ENCODE measurements around the gene RPAIN. TPM values are rescaled to one million over a fixed set of nuclear protein-coding genes. Genes with fewer than 3 reads are reported as not detected.
A peak's percentile ranks its signal among the peaks of the same experiment; 100 is the strongest.

Gene RPAIN
- total and polyA plus RNA-seq, 2 of the 13 experiments (the other 11 are each of a cell fraction or from before 2014, with no cell fraction given), result 42.1 to 58.5 TPM

DNA sequence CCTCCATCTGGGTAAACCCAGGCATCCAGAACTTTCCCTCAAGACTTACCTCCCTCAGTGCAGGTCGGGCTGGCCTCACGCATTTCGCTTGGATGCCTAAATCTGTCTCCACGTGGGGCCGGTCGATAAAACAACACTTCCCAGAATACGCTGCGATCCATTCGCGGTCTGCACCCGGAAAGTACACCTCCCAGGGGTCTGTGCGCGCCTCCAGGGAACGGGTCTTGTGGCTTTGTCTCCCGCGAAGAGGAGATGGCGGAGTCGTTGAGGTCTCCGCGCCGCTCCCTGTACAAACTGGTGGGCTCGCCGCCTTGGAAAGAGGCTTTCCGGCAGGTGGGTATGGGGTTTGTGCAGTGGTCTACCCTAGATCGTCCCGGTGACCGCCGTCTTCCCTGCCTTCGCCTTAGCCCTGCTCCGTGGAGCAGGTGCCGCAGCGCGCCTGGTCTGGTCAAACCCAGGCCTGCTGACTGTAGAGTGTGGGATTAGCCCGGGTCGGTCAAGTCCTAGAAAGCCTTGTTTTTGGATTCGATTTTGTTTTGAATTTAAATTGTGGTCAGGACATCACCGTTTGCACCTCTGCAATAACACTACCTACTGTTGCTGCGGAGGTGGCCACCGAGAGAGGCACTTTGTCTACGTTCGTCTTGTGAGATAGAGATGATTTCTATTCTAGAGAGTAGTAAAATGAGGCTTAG is at the start of gene RPAIN (continued):
- TF ChIP-seq PRDM15 (CRISPR knock-in tag; IDR thresholded peaks at IDR 0.05) (no peak), XRCC5 (optimal IDR thresholded peaks at IDR 0.05; ENCODE audit: low read length) (peak; percentile 53), ATRX (CRISPR knock-in tag; IDR thresholded peaks at IDR 0.05; ENCODE audit: borderline replicate concordance) (no peak), ZNF446 (CRISPR knock-in tag; IDR thresholded peaks at IDR 0.05) (no peak), POLR2AphosphoS5 (IDR thresholded peaks at IDR 0.05; ENCODE audit: low read depth, low read length) (peak; percentile 96), ZNF44 (CRISPR knock-in tag; IDR thresholded peaks at IDR 0.05) (no peak), ARID3A (IDR thresholded peaks at IDR 0.05; ENCODE audit: low read depth, low read length) (0 out of 2 replicates have a peak, but pooled peaks have one; percentile 19), ZNF563 (CRISPR knock-in tag; IDR thresholded peaks at IDR 0.05) (no peak; the same call in 1 of the 2 replicates), ZNF713 (CRISPR knock-in tag; IDR thresholded peaks at IDR 0.05) (no peak), ZNF121 (CRISPR knock-in tag; IDR thresholded peaks at IDR 0.05) (no peak), DR1 (CRISPR knock-in tag; IDR thresholded peaks at IDR 0.05) (peak; percentile 44; the same call in 1 of the 2 replicates), ZBTB8A (CRISPR knock-in tag; IDR thresholded peaks at IDR 0.05; ENCODE audit: borderline replicate concordance, low read depth) (no peak), ZNF12 (CRISPR knock-in tag; IDR thresholded peaks at IDR 0.05) (no peak), ZNF235 (CRISPR knock-in tag; IDR thresholded peaks at IDR 0.05; ENCODE audit: borderline replicate concordance) (0 out of 2 replicates have a peak, but pooled peaks have one; percentile 60), ZNF382 (CRISPR knock-in tag; IDR thresholded peaks at IDR 0.05; ENCODE audit: borderline replicate concordance) (no peak), SP4 (CRISPR knock-in tag; IDR thresholded peaks at IDR 0.05) (no peak; the same call in 1 of the 2 replicates), IKZF4 (CRISPR knock-in tag; IDR thresholded peaks at IDR 0.05; ENCODE audit: borderline replicate concordance, low read depth, not compliant biosample characterization) (no peak), MIXL1 (CRISPR knock-in tag; IDR thresholded peaks at IDR 0.05) (no peak)
- TF ChIP-seq, protein P1, sequence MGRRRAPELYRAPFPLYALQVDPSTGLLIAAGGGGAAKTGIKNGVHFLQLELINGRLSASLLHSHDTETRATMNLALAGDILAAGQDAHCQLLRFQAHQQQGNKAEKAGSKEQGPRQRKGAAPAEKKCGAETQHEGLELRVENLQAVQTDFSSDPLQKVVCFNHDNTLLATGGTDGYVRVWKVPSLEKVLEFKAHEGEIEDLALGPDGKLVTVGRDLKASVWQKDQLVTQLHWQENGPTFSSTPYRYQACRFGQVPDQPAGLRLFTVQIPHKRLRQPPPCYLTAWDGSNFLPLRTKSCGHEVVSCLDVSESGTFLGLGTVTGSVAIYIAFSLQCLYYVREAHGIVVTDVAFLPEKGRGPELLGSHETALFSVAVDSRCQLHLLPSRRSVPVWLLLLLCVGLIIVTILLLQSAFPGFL (CRISPR knock-in tag; IDR thresholded peaks at IDR 0.05), result no peak
- TF ChIP-seq, protein P2, sequence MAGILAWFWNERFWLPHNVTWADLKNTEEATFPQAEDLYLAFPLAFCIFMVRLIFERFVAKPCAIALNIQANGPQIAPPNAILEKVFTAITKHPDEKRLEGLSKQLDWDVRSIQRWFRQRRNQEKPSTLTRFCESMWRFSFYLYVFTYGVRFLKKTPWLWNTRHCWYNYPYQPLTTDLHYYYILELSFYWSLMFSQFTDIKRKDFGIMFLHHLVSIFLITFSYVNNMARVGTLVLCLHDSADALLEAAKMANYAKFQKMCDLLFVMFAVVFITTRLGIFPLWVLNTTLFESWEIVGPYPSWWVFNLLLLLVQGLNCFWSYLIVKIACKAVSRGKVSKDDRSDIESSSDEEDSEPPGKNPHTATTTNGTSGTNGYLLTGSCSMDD (CRISPR knock-in tag; IDR thresholded peaks at IDR 0.05), result 0 out of 2 replicates have a peak, but pooled peaks have one; percentile 60
- TF ChIP-seq, protein P3, sequence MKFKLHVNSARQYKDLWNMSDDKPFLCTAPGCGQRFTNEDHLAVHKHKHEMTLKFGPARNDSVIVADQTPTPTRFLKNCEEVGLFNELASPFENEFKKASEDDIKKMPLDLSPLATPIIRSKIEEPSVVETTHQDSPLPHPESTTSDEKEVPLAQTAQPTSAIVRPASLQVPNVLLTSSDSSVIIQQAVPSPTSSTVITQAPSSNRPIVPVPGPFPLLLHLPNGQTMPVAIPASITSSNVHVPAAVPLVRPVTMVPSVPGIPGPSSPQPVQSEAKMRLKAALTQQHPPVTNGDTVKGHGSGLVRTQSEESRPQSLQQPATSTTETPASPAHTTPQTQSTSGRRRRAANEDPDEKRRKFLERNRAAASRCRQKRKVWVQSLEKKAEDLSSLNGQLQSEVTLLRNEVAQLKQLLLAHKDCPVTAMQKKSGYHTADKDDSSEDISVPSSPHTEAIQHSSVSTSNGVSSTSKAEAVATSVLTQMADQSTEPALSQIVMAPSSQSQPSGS (CRISPR knock-in tag; IDR thresholded peaks at IDR 0.05), result peak; percentile 43; the same call in 1 of the 2 replicates
